Measurements from ENCODE around the gene KIZ.

- no peak for TF ChIP-seq POLR2A (IDR thresholded peaks at IDR 0.05)
- no peak for TF ChIP-seq CTCF (IDR thresholded peaks at IDR 0.05)
These were observed 53.9 kb downstream of the KIZ start for GRCh38 chr20:21179757-21180156.

Data from sigmoid colon (tissue), 3 donors.